NB4 (cell line): ENCODE results near the gene TMC7.
A peak's percentile ranks its signal among the peaks of the same experiment; 100 is the strongest.

ENCODE experiments used
- DNase-seq: peaks from one replicate; pipeline ENCODE4 v3.0.0; 2010; ENCODE audit warnings: low read depth
- H3K4me3 ChIP-seq: one replicate; pipeline ENCODE4 v1.5.1; 2011; ENCODE audit warnings: mild to moderate bottlenecking, low read depth, low read length, moderate library complexity
- CTCF ChIP-seq: IDR thresholded peaks from one replicate; pipeline ENCODE4 v1.5.1; 2012; ENCODE audit warnings: low read depth, low read length
- MAX ChIP-seq: IDR thresholded peaks from 2 replicates; pipeline ENCODE4 v1.6.1; 2011; ENCODE audit warnings: low read depth, low read length
- MYC ChIP-seq: IDR thresholded peaks from 2 replicates; pipeline ENCODE4 v1.6.1; 2011; ENCODE audit warnings: low read depth, low read length
- POLR2A ChIP-seq: IDR thresholded peaks from 2 replicates; pipeline ENCODE4 v1.6.1; 2011; ENCODE audit warnings: mild to moderate bottlenecking; ENCODE audit not compliant: insufficient read length; ENCODE audit errors: extremely low read depth

TMC7 gene

GRCh38 chr16:18983565-18984434 is at the start of gene TMC7:
Gene TMC7 (plus strand): TSS chr16:18983934. CDS start chr16:18984064, 130 bp downstream.
- H3K4me3 ChIP-seq = no peak within 1 kb of the TSS
- DNase-seq = peak; percentile 28
- no peak for TF ChIP-seq CTCF
- TF ChIP-seq MYC = no peak
- TF ChIP-seq POLR2A = no peak
- no peak for TF ChIP-seq MAX

- H3K4me3 ChIP-seq = no peak overlapping the region
- DNase-seq = no peak
- TF ChIP-seq MAX = no peak
- no peak for TF ChIP-seq MYC
- no peak for TF ChIP-seq CTCF
- TF ChIP-seq POLR2A = no peak
Measured at GRCh38 chr16:18936727-18937340, 46.9 kb upstream of the TMC7 start.

- DNase-seq = no peak
- no peak overlapping the region for H3K4me3 ChIP-seq
- TF ChIP-seq CTCF (no peak), POLR2A (no peak), MYC (no peak), MAX (no peak)
Measured at GRCh38 chr16:18937390-18937789, 46.3 kb upstream of the TMC7 start.

- H3K4me3 ChIP-seq = no peak overlapping the region
- DNase-seq = no peak
- TF ChIP-seq POLR2A (no peak), CTCF (no peak), MAX (no peak), MYC (no peak)
Measured at GRCh38 chr16:18938986-18939385, 44.7 kb upstream of the TMC7 start.

GRCh38 chr16:18941471-18941870 is 42.3 kb upstream of the TMC7 start:
- H3K4me3 ChIP-seq = no peak overlapping the region
- TF ChIP-seq CTCF (no peak), MYC (no peak), POLR2A (no peak), MAX (no peak)
- DNase-seq = no peak
